Muscle layer of colon (tissue), 2 donors: ENCODE results near the gene MAP4K4.

ENCODE experiments used
- H3K27ac ChIP-seq: one replicate; pipeline ENCODE4 v1.7.0; 2013; ENCODE audit warnings: low read depth, mild to moderate bottlenecking, low read length, moderate library complexity
- H3K27me3 ChIP-seq, 2 donors: one replicate each; pipeline ENCODE4 v1.7.0; 2013; ENCODE audit warnings: low read length in 2 of 2, mild to moderate bottlenecking in 2 of 2; ENCODE audit not compliant: insufficient read depth in 2 of 2, control insufficient read depth in 1 of 2
- H3K36me3 ChIP-seq: one replicate; pipeline ENCODE4 v1.7.0; 2013; ENCODE audit warnings: mild to moderate bottlenecking, low read length; ENCODE audit not compliant: insufficient read depth
- H3K4me1 ChIP-seq: one replicate; pipeline ENCODE4 v1.7.0; 2013; ENCODE audit warnings: mild to moderate bottlenecking, low read length; ENCODE audit not compliant: insufficient read depth
- H3K4me3 ChIP-seq, 2 donors: one replicate each; pipeline ENCODE4 v1.7.0; 2013; ENCODE audit warnings: low read length in 2 of 2, low read depth in 1 of 2, mild to moderate bottlenecking in 1 of 2, moderate library complexity in 1 of 2
- H3K9ac ChIP-seq: one replicate; pipeline ENCODE4 v1.7.0; 2013; ENCODE audit warnings: low read length
- H3K9me3 ChIP-seq: one replicate; pipeline ENCODE4 v1.7.0; 2013; ENCODE audit warnings: mild to moderate bottlenecking, low read length
- donor health status: abdominal sarcoma.
- donor health status: Adenocarcinoma of cecum.

MAP4K4 gene

DNA sequence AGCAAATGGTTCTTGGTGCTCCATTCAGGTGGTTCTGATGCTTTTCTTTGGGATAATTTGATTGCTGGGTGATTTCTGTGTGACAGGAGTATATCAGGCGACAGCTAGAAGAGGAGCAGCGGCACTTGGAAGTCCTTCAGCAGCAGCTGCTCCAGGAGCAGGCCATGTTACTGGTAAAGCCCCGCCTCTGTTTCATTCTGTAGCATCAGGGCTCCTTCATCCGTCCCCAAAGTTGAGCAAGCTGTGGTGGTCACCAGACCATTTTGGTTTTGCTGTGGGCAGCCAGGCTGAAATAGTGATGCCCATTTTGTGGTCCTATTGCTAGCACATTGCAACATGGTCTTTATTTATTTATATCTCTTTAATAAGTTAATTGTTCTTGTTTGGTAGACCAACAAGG lies 161.4 kb downstream of the MAP4K4 start:
- Histone ChIP-seq H3K9ac (no peak overlapping the region), H3K4me3 (no peak overlapping the region), H3K27me3 (no peaks in the 10 kb centered on the region), H3K36me3 (peaks cover 40% of the 10 kb centered on the region), H3K27ac (no peak overlapping the region), H3K4me1 (no peaks in the 10 kb centered on the region), H3K9me3 (no peaks in the 10 kb centered on the region)

DNA sequence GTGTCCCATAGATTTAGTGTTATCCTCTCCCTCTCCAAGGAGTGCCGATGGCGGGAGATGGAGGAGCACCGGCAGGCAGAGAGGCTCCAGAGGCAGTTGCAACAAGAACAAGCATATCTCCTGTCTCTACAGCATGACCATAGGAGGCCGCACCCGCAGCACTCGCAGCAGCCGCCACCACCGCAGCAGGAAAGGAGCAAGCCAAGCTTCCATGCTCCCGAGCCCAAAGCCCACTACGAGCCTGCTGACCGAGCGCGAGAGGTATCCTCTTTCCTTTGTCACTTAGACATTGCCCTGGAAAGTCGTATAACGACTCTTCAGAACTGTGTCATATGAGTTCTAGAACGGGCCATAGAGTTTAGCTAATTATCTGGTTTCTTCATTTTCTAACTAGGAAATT lies 162.1 kb downstream of the MAP4K4 start:
- Histone ChIP-seq H3K36me3 (peaks cover 43% of the 10 kb centered on the region), H3K9me3 (no peaks in the 10 kb centered on the region), H3K4me3 (no peak overlapping the region), H3K9ac (no peak overlapping the region), H3K4me1 (no peaks in the 10 kb centered on the region), H3K27ac (no peak overlapping the region), H3K27me3 (no peaks in the 10 kb centered on the region)

DNA sequence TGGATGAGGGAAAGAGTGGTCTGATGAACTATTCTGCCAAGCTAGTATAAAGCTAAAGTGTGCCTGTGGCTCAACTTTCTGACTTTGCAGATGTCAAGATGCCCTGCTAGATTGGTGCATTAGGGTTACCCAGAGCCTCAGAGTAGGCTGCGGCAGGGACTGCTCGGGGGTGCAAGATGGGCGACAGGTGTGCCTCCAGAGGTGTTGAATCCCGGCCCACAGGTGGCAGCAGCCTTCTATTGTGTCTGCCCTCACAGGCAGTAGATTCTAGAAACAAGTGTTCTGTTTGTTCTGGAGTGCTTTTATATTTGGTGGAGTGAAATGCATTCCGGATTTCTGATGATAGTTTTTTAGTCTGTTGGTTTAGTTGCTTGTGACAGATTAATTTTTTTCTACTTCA lies 162.7 kb downstream of the MAP4K4 start:
- Histone ChIP-seq H3K4me1 (no peaks in the 10 kb centered on the region), H3K27me3 (no peaks in the 10 kb centered on the region), H3K27ac (no peak overlapping the region), H3K9me3 (no peaks in the 10 kb centered on the region), H3K9ac (no peak overlapping the region), H3K4me3 (no peak overlapping the region), H3K36me3 (peaks cover 48% of the 10 kb centered on the region)

DNA sequence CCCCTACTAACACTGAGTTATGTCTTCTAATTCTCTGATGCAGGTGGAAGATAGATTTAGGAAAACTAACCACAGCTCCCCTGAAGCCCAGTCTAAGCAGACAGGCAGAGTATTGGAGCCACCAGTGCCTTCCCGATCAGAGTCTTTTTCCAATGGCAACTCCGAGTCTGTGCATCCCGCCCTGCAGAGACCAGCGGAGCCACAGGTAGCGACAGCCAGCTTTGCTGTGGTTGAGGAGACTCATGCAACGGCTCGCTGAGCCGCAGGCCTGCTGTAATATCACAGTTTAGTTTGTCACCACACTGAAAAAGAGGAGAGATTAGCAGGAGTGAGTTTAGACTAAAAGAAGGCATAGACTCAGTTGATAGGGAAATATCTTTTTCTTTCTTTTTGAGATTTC lies 163.3 kb downstream of the MAP4K4 start:
- Histone ChIP-seq H3K27ac (no peak overlapping the region), H3K4me3 (no peak overlapping the region), H3K4me1 (no peaks in the 10 kb centered on the region), H3K27me3 (no peaks in the 10 kb centered on the region), H3K36me3 (peaks cover 52% of the 10 kb centered on the region), H3K9me3 (no peaks in the 10 kb centered on the region), H3K9ac (no peak overlapping the region)

DNA sequence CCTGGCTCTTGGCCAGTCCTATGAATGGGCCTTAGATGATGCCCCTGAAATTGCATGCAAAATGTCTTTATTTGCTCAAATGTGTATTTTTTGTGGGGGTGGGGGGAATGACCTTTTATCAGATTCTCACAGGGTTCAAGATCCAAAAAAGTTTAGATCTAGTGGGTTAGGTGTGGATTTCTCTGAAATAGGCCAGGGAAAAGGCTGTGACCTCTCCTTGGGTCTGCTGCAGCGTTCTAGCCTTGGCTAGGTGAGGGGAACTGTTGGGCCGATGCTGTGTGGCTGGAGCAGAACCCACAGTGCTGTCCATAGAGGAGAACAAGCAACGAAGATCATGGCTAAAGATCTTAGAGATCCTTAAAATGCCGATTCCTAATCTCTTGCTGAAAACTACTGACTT lies 163.9 kb downstream of the MAP4K4 start:
- no peak overlapping the region for H3K27ac ChIP-seq
- no peak overlapping the region for H3K4me3 ChIP-seq
- peaks cover 56% of the 10 kb centered on the region for H3K36me3 ChIP-seq

DNA sequence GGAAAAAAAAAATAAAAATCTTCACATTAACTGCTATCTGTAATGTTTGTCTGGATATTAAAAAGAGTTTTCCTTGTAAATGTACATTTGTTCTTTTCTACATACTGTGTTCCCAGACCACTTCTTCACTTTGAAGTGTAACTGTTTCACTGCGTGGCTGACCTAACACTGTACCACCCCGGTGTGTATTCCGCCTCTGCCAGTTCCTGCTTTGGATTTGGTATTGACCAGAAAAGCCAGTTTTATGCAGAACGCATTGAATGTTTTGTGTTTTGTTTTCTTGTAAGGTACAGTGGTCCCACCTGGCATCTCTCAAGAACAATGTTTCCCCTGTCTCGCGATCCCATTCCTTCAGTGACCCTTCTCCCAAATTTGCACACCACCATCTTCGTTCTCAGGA lies 166.0 kb downstream of the MAP4K4 start:
- Histone ChIP-seq H3K36me3 (peaks cover 67% of the 10 kb centered on the region), H3K4me1 (no peaks in the 10 kb centered on the region), H3K27ac (no peak overlapping the region), H3K9ac (no peak overlapping the region), H3K9me3 (no peaks in the 10 kb centered on the region), H3K27me3 (no peaks in the 10 kb centered on the region), H3K4me3 (no peak overlapping the region)

More for the DNA sequence above, 163.9 kb downstream of the MAP4K4 start:
- H3K4me1 ChIP-seq = no peaks in the 10 kb centered on the region
- no peaks in the 10 kb centered on the region for H3K9me3 ChIP-seq
- H3K9ac ChIP-seq = no peak overlapping the region
- H3K27me3 ChIP-seq = no peaks in the 10 kb centered on the region

DNA sequence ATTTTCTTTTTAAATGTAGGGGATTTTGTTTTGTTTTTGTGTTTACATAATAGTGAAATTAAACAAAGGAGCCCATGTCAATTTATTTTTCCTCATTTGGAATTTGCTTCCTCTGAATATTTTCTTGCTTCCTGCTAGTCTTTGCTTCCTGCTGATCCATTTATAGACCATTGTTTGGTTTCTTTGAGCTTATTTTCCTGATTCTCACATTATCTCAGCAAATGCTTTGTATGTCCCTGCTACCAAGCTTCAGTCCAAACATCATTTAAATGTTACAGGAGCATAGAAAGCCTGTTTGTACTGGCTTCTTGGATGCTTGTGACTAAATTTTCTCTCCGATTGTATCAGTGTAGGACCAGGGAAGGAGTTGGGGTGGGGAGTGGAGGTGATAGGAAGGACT lies 166.9 kb downstream of the MAP4K4 start:
- H3K36me3 ChIP-seq = peaks cover 67% of the 10 kb centered on the region
- no peak overlapping the region for H3K9ac ChIP-seq
- no peak overlapping the region for H3K27ac ChIP-seq
- H3K4me3 ChIP-seq = no peak overlapping the region
- H3K27me3 ChIP-seq = no peaks in the 10 kb centered on the region
- no peaks in the 10 kb centered on the region for H3K9me3 ChIP-seq
- no peaks in the 10 kb centered on the region for H3K4me1 ChIP-seq

DNA sequence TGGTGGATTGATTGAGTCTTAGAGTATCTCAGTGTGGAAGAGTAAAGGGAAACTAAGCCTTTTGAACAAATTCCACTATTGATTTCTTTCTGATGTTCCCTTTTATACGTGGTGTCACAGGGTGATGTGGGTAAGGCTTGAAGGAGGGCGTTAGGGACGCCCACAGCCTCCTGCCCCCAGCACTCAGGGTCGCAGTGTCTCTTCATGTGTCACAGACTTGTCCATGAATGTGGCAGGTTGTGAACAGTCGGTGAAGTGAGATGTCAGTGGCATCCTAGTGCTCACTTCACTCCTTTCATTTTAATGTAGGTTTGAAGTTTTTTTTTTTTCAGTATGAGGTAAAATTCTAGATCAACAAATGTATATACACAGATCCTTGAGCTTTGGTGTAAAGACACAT lies 171.0 kb downstream of the MAP4K4 start:
- no peak overlapping the region for H3K27ac ChIP-seq
- no peak overlapping the region for H3K9ac ChIP-seq
- no peak overlapping the region for H3K4me3 ChIP-seq
- H3K9me3 ChIP-seq = no peaks in the 10 kb centered on the region
- no peaks in the 10 kb centered on the region for H3K27me3 ChIP-seq
- peaks cover 85% of the 10 kb centered on the region for H3K36me3 ChIP-seq
- H3K4me1 ChIP-seq = no peaks in the 10 kb centered on the region

DNA sequence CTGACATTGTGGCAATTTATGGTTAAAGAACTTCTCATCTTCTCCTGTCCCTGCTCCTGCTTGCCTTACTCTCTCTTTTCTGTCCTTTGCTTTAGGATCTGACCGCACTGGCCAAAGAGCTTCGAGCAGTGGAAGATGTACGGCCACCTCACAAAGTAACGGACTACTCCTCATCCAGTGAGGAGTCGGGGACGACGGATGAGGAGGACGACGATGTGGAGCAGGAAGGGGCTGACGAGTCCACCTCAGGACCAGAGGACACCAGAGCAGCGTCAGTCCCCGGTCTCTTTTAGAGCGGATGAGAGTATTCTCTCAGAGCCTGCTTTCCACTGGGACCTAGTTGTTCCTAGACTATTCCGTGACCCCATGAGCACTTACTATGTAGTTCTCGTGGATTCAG lies 172.0 kb downstream of the MAP4K4 start:
- Histone ChIP-seq H3K36me3 (peaks cover 90% of the 10 kb centered on the region), H3K27ac (no peak overlapping the region), H3K4me1 (no peaks in the 10 kb centered on the region), H3K4me3 (no peak overlapping the region), H3K9ac (no peak overlapping the region), H3K27me3 (no peaks in the 10 kb centered on the region), H3K9me3 (no peaks in the 10 kb centered on the region)

DNA sequence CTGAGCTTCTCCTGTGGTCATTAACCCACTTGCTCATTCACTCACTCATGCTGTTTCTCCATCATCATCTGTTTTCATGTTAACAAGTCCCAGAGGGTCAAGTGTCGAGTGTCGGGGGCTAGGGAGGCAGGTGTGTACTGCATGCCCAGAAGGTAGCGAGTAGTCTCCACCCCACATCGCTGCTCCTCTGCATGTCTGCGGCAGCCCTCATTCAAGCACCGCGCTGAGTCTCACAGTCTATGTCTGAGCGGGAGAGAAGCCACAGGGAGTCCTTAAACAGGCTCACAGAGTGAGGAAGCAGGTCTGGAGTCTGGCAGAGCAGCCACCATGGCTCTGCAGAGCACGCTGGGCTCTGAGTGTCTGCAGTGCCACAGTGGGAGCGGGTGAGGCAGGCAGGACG lies 172.9 kb downstream of the MAP4K4 start:
- H3K36me3 ChIP-seq = peaks cover 83% of the 10 kb centered on the region
- H3K9me3 ChIP-seq = no peaks in the 10 kb centered on the region
- H3K9ac ChIP-seq = no peak overlapping the region
- no peaks in the 10 kb centered on the region for H3K27me3 ChIP-seq
- no peak overlapping the region for H3K27ac ChIP-seq
- no peak overlapping the region for H3K4me3 ChIP-seq
- no peaks in the 10 kb centered on the region for H3K4me1 ChIP-seq

DNA sequence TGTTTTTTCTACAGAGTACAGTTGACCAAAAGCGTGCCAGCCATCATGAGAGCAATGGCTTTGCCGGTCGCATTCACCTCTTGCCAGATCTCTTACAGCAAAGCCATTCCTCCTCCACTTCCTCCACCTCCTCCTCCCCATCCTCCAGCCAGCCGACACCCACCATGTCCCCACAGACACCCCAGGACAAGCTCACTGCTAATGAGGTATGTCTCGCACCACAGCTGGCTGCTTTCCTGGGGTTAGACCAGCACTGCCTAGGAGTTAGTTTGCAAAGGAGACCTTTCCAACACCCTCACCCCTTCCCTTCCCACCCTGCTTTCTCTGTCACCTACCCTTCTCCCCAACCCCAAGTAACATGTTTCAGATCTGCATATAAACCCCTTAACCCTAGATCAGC lies 174.0 kb downstream of the MAP4K4 start:
- Histone ChIP-seq H3K4me3 (no peak overlapping the region), H3K9ac (no peak overlapping the region), H3K27ac (no peak overlapping the region), H3K27me3 (no peaks in the 10 kb centered on the region), H3K36me3 (peaks cover 81% of the 10 kb centered on the region), H3K4me1 (no peaks in the 10 kb centered on the region), H3K9me3 (no peaks in the 10 kb centered on the region)

DNA sequence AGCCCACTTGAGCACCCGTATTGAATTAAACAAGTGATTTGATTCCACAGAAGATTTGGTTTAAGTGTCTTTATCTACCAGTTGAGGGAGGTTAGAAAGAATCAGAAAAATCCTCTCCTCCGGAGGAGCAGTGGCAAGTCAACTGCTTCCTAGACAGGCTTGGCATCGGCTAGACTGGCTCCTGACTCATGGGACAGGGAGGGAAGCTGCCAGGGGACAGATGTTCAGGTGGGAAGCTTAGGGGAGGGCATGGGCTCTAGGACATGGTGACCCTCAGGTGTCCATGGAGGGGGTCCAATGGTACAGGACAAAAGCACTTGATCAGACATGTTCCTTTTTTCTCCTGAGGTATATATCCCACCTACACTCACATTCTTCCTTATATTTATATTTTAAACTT lies 175.0 kb downstream of the MAP4K4 start:
- H3K27ac ChIP-seq = no peak overlapping the region
- H3K4me1 ChIP-seq = no peaks in the 10 kb centered on the region
- peaks cover 81% of the 10 kb centered on the region for H3K36me3 ChIP-seq
- no peak overlapping the region for H3K4me3 ChIP-seq
- no peaks in the 10 kb centered on the region for H3K9me3 ChIP-seq
- no peak overlapping the region for H3K9ac ChIP-seq
- H3K27me3 ChIP-seq = no peaks in the 10 kb centered on the region
